Thymus (tissue), 11 donors: ENCODE data around the gene DLG3. TPM values are rescaled to one million over a fixed set of nuclear protein-coding genes. Genes with fewer than 3 reads are reported as not detected.

Source experiments
- DNase-seq, 9 donors: peaks; one replicate each; pipeline ENCODE4 v3.0.0-alpha.2; 2013; ENCODE audit warnings: low spot score in 9 of 9, low read depth in 6 of 9, missing footprints in 1 of 9
- H3K27ac ChIP-seq, 2 donors: one replicate each; pipeline ENCODE4 v1.5.1; 2013; ENCODE audit warnings: control low read depth in 1 of 2, low read depth in 1 of 2, low read length in 1 of 2, mild to moderate bottlenecking in 1 of 2, moderate library complexity in 1 of 2
- H3K27me3 ChIP-seq, 2 donors: one replicate each; pipeline ENCODE4 v1.5.1; 2013; ENCODE audit warnings: low read length in 1 of 2; ENCODE audit not compliant: control insufficient read depth in 2 of 2, insufficient read depth in 1 of 2
- H3K36me3 ChIP-seq, 2 donors: one replicate each; pipeline ENCODE4 v1.5.1; 2013; ENCODE audit warnings: low read length in 1 of 2, mild to moderate bottlenecking in 1 of 2, moderate library complexity in 1 of 2; ENCODE audit not compliant: control insufficient read depth in 2 of 2, insufficient read depth in 2 of 2
- H3K4me1 ChIP-seq, 2 donors: one replicate each; pipeline ENCODE4 v1.5.1; 2013; ENCODE audit warnings: low read length in 2 of 2; ENCODE audit not compliant: control insufficient read depth in 2 of 2, insufficient read depth in 2 of 2
- H3K4me3 ChIP-seq, 2 donors: one replicate each; pipeline ENCODE4 v1.5.1; 2013; ENCODE audit warnings: low read length in 2 of 2, control low read depth in 1 of 2, mild to moderate bottlenecking in 1 of 2
- H3K9me3 ChIP-seq, 2 donors: one replicate each; pipeline ENCODE4 v1.5.1; 2013; ENCODE audit warnings: low read length in 1 of 2, mild to moderate bottlenecking in 1 of 2; ENCODE audit not compliant: control insufficient read depth in 2 of 2, insufficient read depth in 1 of 2
- WGBS: extraction: QIAGEN DNeasy Blood & Tissue Kit; methylation state at CpG from one replicate; pipeline ENCODE4 v1.1.7; 2013; 5-methylcytosine and 5-hydroxymethylcytosine counted together
- polyA plus RNA-seq: library from polyadenylated mRNA; stranded (reverse); fragments of 200-250 nt; gene quantifications from one replicate; pipeline ENCODE4 v1.2.3, GENCODE V29; 2013
- total RNA-seq: library from RNA; stranded (reverse); fragments of 120-200 nt; gene quantifications from one replicate; pipeline ENCODE4 v1.2.4, GENCODE V29; 2013
- donor health status: healthy.

DLG3 gene
- total and polyA plus RNA-seq, 2 donors = 4.8 to 5.1 TPM

DNA sequence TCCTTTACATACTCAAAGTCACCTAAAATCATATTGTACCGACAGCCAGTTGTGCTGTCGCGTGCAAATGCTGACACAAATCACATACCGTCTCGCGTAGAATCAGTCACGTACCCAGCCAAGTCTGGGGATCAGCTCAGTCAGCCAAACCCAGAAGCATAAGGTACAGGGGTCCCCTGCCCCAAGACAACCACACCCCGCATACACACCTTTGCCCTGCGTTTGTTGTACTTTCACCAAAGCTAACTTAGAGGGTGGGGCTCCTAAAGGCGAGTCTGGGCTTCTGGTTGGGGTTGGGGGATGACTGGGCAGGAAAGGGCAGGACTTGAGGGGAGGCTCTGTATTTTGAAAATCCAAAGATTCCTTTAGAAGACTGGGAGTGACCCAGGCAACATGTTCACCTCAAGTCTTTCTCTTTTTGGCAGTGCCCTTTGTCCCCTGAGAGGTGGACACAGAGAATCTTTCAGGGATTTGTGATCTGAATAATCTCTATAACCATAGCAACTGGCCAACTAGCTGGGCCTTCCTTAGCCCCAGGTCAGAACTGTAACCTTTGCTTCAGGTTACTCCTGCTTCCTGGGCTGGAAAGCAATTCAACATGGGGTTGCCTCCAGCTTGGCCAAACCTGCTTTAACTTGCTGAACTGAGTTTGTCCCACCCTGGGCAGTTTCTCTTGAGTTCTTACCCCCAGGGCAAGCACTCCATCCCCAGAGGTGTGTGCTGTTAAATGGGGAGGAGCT is 20.5 kb upstream of the DLG3 start:
- DNase-seq = no peak
- WGBS = 90% methylated on average over 10 of the region's 10 CpGs
- Histone ChIP-seq H3K9me3 (no peaks in the 10 kb centered on the region), H3K4me3 (no peak overlapping the region), H3K27ac (no peak overlapping the region), H3K27me3 (no peaks in the 10 kb centered on the region), H3K4me1 (no peaks in the 10 kb centered on the region), H3K36me3 (peaks cover 0 to 8% of the 10 kb centered on the region in 2 donors)

DNA sequence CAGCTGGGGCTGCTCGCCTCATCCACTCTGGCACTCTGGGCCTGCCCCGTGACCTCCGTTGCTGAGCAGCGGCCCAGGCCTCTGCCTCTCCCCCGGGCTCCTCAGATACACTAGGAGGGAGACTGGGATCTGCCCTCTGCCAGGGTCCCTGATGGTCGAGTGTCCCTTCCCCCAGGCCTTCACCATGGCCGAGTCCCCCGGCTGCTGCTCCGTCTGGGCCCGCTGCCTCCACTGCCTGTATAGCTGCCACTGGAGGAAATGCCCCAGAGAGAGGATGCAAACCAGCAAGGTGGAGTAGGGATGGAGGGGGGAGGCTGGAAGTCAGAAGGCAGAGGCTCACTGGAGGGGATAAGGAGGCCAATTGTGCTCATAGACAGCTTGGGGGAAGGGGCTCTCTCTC is 19.8 kb upstream of the DLG3 start:
- H3K36me3 ChIP-seq = peaks cover 0 to 1% of the 10 kb centered on the region in 2 donors
- no peak overlapping the region for H3K4me3 ChIP-seq
- H3K27me3 ChIP-seq = no peaks in the 10 kb centered on the region
- H3K27ac ChIP-seq = no peak overlapping the region
- DNase-seq = no peak
- no peaks in the 10 kb centered on the region for H3K4me1 ChIP-seq
- no peaks in the 10 kb centered on the region for H3K9me3 ChIP-seq
- WGBS = 97% methylated on average over 10 of the region's 10 CpGs

GRCh38 chrX:70426286-70427278 is 18.1 kb upstream of the DLG3 start:
- Histone ChIP-seq H3K27ac (no peak overlapping the region), H3K4me1 (no peaks in the 10 kb centered on the region), H3K4me3 (no peak overlapping the region), H3K27me3 (no peaks in the 10 kb centered on the region), H3K36me3 (no peaks in the 10 kb centered on the region), H3K9me3 (no peaks in the 10 kb centered on the region)
- 98% methylated on average over 15 of the region's 15 CpGs for WGBS
- no peak for DNase-seq

GRCh38 chrX:70427365-70427764 is 17.3 kb upstream of the DLG3 start:
- no peaks in the 10 kb centered on the region for H3K9me3 ChIP-seq
- no peaks in the 10 kb centered on the region for H3K27me3 ChIP-seq
- H3K4me3 ChIP-seq = no peak overlapping the region
- H3K27ac ChIP-seq = no peak overlapping the region
- no peak for DNase-seq
- H3K36me3 ChIP-seq = no peaks in the 10 kb centered on the region
- no peaks in the 10 kb centered on the region for H3K4me1 ChIP-seq
- WGBS = 74% methylated on average over 2 of the region's 2 CpGs

DNA sequence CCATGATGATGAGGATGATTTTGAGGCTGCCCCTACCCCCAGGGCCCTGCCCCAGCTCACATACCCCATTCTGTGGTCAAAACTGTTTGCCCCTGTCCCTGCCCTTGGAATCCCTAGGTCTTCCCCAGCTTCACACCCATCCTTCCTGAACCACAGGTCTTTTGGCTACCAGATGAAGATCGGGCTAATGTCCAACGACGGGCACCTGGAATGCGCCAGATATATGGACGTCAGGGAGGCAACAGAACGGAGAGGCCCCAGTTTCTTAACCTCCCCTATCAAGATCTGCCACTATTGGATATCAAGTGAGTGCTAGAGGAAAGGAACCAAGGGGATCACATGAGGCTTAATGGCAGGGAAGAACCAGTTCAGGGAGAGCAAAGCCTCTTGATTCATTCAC is 14.9 kb upstream of the DLG3 start:
- no peaks in the 10 kb centered on the region for H3K9me3 ChIP-seq
- no peaks in the 10 kb centered on the region for H3K36me3 ChIP-seq
- H3K4me1 ChIP-seq = peaks cover 0 to 5% of the 10 kb centered on the region in 2 donors
- no peak for DNase-seq
- H3K27me3 ChIP-seq = peaks cover 1 to 15% of the 10 kb centered on the region in 2 donors
- H3K4me3 ChIP-seq = no peak overlapping the region
- WGBS = 97% methylated on average over 6 of the region's 6 CpGs
- no peak overlapping the region for H3K27ac ChIP-seq

- Histone ChIP-seq H3K9me3 (no peaks in the 10 kb centered on the region), H3K36me3 (no peaks in the 10 kb centered on the region), H3K27ac (no peak overlapping the region), H3K27me3 (peaks cover 2 to 41% of the 10 kb centered on the region in 2 donors), H3K4me3 (peak overlapping the region; percentile 54 to 58), H3K4me1 (peaks cover 0 to 8% of the 10 kb centered on the region in 2 donors)
- DNase-seq = no peak
- 66% methylated on average over 15 of the region's 15 CpGs for WGBS
These were observed 11.4 kb upstream of the DLG3 start for GRCh38 chrX:70432936-70433847.

GRCh38 chrX:70433848-70434351 is 10.7 kb upstream of the DLG3 start:
- Histone ChIP-seq H3K27ac (no peak overlapping the region), H3K4me3 (peak overlapping the region; percentile 54 to 58), H3K9me3 (no peaks in the 10 kb centered on the region), H3K36me3 (no peaks in the 10 kb centered on the region), H3K4me1 (peaks cover 0 to 8% of the 10 kb centered on the region in 2 donors), H3K27me3 (peaks cover 2 to 41% of the 10 kb centered on the region in 2 donors)
- peak in 7 of 9 donors; percentile 37 to 73 (median 57) for DNase-seq
- WGBS = 1% methylated on average over 37 of the region's 37 CpGs

DNA sequence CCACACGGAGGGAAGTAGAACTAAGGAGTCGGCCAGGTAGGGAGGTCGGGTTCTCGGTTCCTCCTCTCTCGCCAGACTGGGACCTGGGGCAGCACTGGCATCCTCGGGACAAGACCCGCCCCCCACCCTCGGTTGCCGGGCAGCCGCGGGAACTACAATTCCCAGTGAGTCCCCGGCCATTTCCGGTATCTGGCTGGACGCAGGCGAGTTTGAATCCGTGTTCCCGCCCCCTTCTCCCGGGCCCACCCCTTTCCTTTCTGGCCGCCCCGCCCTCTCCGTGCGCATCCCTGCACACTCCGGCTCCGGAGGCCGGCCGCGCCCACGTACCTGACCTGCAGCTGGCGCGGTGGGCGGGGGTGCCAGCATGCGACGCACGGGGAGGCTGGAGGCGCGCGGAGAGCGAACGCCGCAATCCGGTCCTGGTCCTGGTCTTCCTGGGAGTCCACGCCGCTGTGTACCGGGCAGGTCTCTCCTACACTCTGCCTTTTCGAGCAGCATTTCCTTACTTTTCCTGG is 10.2 kb upstream of the DLG3 start:
- Histone ChIP-seq H3K4me3 (peak overlapping the region; percentile 54 to 58), H3K27me3 (peaks cover 2 to 41% of the 10 kb centered on the region in 2 donors), H3K9me3 (no peaks in the 10 kb centered on the region), H3K27ac (no peak overlapping the region), H3K4me1 (peaks cover 0 to 8% of the 10 kb centered on the region in 2 donors), H3K36me3 (no peaks in the 10 kb centered on the region)
- under 1% methylated on average over 45 of the region's 45 CpGs for WGBS
- peak in 5 of 9 donors; percentile 11 to 47 (median 34) for DNase-seq
